ENCODE results near the gene ZNF512B. TPM values are rescaled to one million over a fixed set of nuclear protein-coding genes. Genes with fewer than 3 reads are reported as not detected.

Gene ZNF512B
- total RNA-seq, 1 donor from 2014 or later: 17.5 TPM

- Histone ChIP-seq H3K27me3 (no peaks in the 10 kb centered on the region), H3K4me1 (no peaks in the 10 kb centered on the region), H3K4me3 (no peak overlapping the region), H3K36me3 (peaks cover 47 to 69% of the 10 kb centered on the region in 2 donors), H3K9me3 (no peaks in the 10 kb centered on the region), H3K27ac (no peak overlapping the region)
- TF ChIP-seq CTCF (IDR thresholded peaks at IDR 0.05): no peak
- intact Hi-C loops (cut with DNase I): loop anchor here (10.0 kb wide), 1 partner anchor 1285 kb away; no protein-coding TSS in a partner anchor
- no peak for DNase-seq (ENCODE audit: low spot score in 2 of 2)
These were observed 40.2 kb upstream of the ZNF512B start for GRCh38 chr20:64009811-64010387.

- no peaks in the 10 kb centered on the region for H3K4me1 ChIP-seq
- no peaks in the 10 kb centered on the region for H3K27me3 ChIP-seq
- TF ChIP-seq CTCF (IDR thresholded peaks at IDR 0.05): no peak
- no peak for DNase-seq (ENCODE audit: low spot score in 2 of 2)
- no peaks in the 10 kb centered on the region for H3K9me3 ChIP-seq
- intact Hi-C loops (cut with DNase I): loop anchor here (10.0 kb wide), 1 partner anchor 1282 kb away; no protein-coding TSS in a partner anchor
- no peak overlapping the region for H3K4me3 ChIP-seq
- H3K27ac ChIP-seq: no peak overlapping the region
- H3K36me3 ChIP-seq: peaks cover 56 to 76% of the 10 kb centered on the region in 2 donors
These were observed 37.2 kb upstream of the ZNF512B start for GRCh38 chr20:64006902-64007301.

- Histone ChIP-seq H3K9me3 (no peaks in the 10 kb centered on the region), H3K4me3 (no peak overlapping the region), H3K27me3 (no peaks in the 10 kb centered on the region), H3K36me3 (peaks cover 57 to 79% of the 10 kb centered on the region in 2 donors), H3K4me1 (no peaks in the 10 kb centered on the region), H3K27ac (no peak overlapping the region)
- intact Hi-C loops (cut with DNase I): loop anchor here (10.0 kb wide), 1 partner anchor 1282 kb away; no protein-coding TSS in a partner anchor
- TF ChIP-seq CTCF (IDR thresholded peaks at IDR 0.05): no peak
- no peak for DNase-seq (ENCODE audit: low spot score in 2 of 2)
These were observed 36.8 kb upstream of the ZNF512B start for GRCh38 chr20:64006490-64006889.

- peaks cover 57 to 79% of the 10 kb centered on the region in 2 donors for H3K36me3 ChIP-seq
- H3K27ac ChIP-seq: no peak overlapping the region
- intact Hi-C loops (cut with DNase I): loop anchor here (10.0 kb wide), 1 partner anchor 1281 kb away; no protein-coding TSS in a partner anchor
- H3K4me1 ChIP-seq: no peaks in the 10 kb centered on the region
- no peak overlapping the region for H3K4me3 ChIP-seq
- no peaks in the 10 kb centered on the region for H3K27me3 ChIP-seq
- no peak for TF ChIP-seq CTCF (IDR thresholded peaks at IDR 0.05)
- no peak for DNase-seq (ENCODE audit: low spot score in 2 of 2)
- no peaks in the 10 kb centered on the region for H3K9me3 ChIP-seq
These were observed 35.7 kb upstream of the ZNF512B start for GRCh38 chr20:64005394-64005793.

- Histone ChIP-seq H3K36me3 (peaks cover 65 to 79% of the 10 kb centered on the region in 2 donors), H3K27me3 (no peaks in the 10 kb centered on the region), H3K9me3 (no peaks in the 10 kb centered on the region), H3K27ac (no peak overlapping the region), H3K4me3 (no peak overlapping the region), H3K4me1 (no peaks in the 10 kb centered on the region)
- no peak for DNase-seq (ENCODE audit: low spot score in 2 of 2)
- intact Hi-C loops (cut with DNase I): loop anchor here (10.0 kb wide), 1 partner anchor 1279 kb away; no protein-coding TSS in a partner anchor
- TF ChIP-seq CTCF (IDR thresholded peaks at IDR 0.05): no peak
These were observed 34.4 kb upstream of the ZNF512B start for GRCh38 chr20:64003960-64004725.
